Lower leg skin (tissue), 3 donors: ENCODE results near the gene GAPDHS.

Experiments used
- POLR2A ChIP-seq, 2 donors: fragments of 450-650 bp; IDR thresholded peaks; one replicate each; pipeline ENCODE4 v1.6.1; 2016 to 2017; ENCODE audit warnings: antibody characterized with exemption in 2 of 2, mild to moderate bottlenecking in 1 of 2, moderate library complexity in 1 of 2
- TF ChIP-seq, protein P1 (sequence below), 3 donors: fragments of 450-650 bp; IDR thresholded peaks; one replicate each; pipeline ENCODE4 v1.5.1; 2016; ENCODE audit warnings: antibody characterized with exemption in 3 of 3, mild to moderate bottlenecking in 3 of 3, moderate library complexity in 2 of 3

DNA sequence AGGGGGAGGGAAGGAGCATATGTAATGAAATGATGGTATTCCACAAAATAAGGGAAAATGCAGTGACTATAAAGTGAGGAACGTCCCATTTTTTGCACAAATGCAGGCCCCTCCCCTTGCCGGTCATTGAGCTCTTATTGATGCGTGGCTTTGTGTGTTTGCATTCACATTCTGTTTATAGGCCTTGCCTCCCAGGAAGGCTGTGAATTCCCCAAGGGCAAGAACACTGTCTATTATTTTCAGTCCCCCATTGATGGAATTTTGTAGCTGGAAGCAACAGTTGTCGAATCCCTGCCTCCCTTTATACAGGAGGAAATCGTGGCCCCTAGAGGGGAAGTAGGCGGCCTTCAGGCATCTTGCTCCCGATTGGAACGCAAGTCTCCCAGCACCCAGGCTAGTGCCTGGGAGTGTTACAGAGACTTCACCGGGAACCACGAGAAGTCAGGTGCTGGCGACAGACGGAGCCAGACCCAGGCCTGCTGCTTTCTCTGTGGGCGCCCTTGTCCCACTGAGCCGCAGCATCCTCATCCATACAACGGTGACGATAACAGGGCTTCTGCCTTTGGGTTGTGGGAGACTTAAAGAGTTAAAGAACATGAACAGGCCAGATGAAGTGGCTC lies 12.0 kb upstream of the GAPDHS start:
- TF ChIP-seq, protein P1, sequence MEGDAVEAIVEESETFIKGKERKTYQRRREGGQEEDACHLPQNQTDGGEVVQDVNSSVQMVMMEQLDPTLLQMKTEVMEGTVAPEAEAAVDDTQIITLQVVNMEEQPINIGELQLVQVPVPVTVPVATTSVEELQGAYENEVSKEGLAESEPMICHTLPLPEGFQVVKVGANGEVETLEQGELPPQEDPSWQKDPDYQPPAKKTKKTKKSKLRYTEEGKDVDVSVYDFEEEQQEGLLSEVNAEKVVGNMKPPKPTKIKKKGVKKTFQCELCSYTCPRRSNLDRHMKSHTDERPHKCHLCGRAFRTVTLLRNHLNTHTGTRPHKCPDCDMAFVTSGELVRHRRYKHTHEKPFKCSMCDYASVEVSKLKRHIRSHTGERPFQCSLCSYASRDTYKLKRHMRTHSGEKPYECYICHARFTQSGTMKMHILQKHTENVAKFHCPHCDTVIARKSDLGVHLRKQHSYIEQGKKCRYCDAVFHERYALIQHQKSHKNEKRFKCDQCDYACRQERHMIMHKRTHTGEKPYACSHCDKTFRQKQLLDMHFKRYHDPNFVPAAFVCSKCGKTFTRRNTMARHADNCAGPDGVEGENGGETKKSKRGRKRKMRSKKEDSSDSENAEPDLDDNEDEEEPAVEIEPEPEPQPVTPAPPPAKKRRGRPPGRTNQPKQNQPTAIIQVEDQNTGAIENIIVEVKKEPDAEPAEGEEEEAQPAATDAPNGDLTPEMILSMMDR (IDR thresholded peaks at IDR 0.05): no peak
- no peak for TF ChIP-seq POLR2A (IDR thresholded peaks at IDR 0.05)
